Camera-type eye (tissue), 1 donor: ENCODE data around the gene PQBP1. TPM values are rescaled to one million over a fixed set of nuclear protein-coding genes. Genes with fewer than 3 reads are reported as not detected.

ENCODE experiments used
- total RNA-seq: library from RNA; depleted of rRNA; stranded (reverse); fragments of >200 nt; gene quantifications from one replicate; pipeline ENCODE4 v1.2.3, GENCODE V29; 2014

Gene PQBP1
- 53.1 TPM for total RNA-seq

GRCh38 chrX:48897625-48898306 is at the start of gene PQBP1, which contains the start of gene TIMM17B:
Gene PQBP1, plus strand, starts transcription at chrX:48897930. Its CDS starts 580 bp downstream, at chrX:48898510.
Gene TIMM17B, minus strand, starts transcription at chrX:48897768. Its CDS starts 19 bp downstream, at chrX:48897749.

GRCh38 chrX:48911412-48912182 is 13.9 kb downstream of the PQBP1 start, which contains the start of gene SLC35A2:
Gene SLC35A2, minus strand, starts transcription at chrX:48911646. Its CDS starts 10 bp downstream, at chrX:48911636.

GRCh38 chrX:48918643-48919340 is 21.1 kb downstream of the PQBP1 start, which contains the start of gene PIM2:
Gene PIM2, minus strand, starts transcription at chrX:48919024. Its CDS starts 190 bp downstream, at chrX:48918834.

Other genes with a start within 250 kb of the PQBP1 start
- gene WAS, start 214.1 kb upstream of the PQBP1 start, total RNA-seq, result 3.5 TPM
- 4.3 TPM for gene SUV39H1, start 201.2 kb upstream of the PQBP1 start, total RNA-seq
- not detected for gene GLOD5, start 136.2 kb upstream of the PQBP1 start, total RNA-seq
- 0.44 TPM for gene GATA1, start 111.3 kb upstream of the PQBP1 start, total RNA-seq
- 147 TPM for gene HDAC6, start 95.9 kb upstream of the PQBP1 start, total RNA-seq
- gene ERAS, start 71.4 kb upstream of the PQBP1 start, total RNA-seq, result not detected
- gene PCSK1N, start 62.3 kb upstream of the PQBP1 start, total RNA-seq, result 46.4 TPM
- gene TIMM17B, start 162 bp upstream of the PQBP1 start, total RNA-seq, result 36.3 TPM
- 9.0 TPM for gene SLC35A2, start 13.7 kb downstream of the PQBP1 start, total RNA-seq
- gene PIM2, start 21.1 kb downstream of the PQBP1 start, total RNA-seq, result 8.4 TPM
- gene OTUD5, start 59.7 kb downstream of the PQBP1 start, total RNA-seq, result 35.0 TPM
- gene KCND1, start 73.9 kb downstream of the PQBP1 start, total RNA-seq, result 3.6 TPM
- 46.4 TPM for gene GRIPAP1, start 104.3 kb downstream of the PQBP1 start, total RNA-seq
- 26.9 TPM for gene TFE3, start 145.4 kb downstream of the PQBP1 start, total RNA-seq
- 5.6 TPM for gene CCDC120, start 161.1 kb downstream of the PQBP1 start, total RNA-seq
- gene PRAF2, start 176.1 kb downstream of the PQBP1 start, total RNA-seq, result 8.6 TPM
- gene WDR45, start 182.0 kb downstream of the PQBP1 start, total RNA-seq, result 41.8 TPM
- gene GPKOW, start 225.8 kb downstream of the PQBP1 start, total RNA-seq, result 26.9 TPM